Astrocyte (in vitro differentiated cells and primary cell): Measurements from ENCODE around the gene SLC47A1. TPM values are rescaled to one million over a fixed set of nuclear protein-coding genes. Genes with fewer than 3 reads are reported as not detected.

ENCODE experiments used
- DNase-seq: peaks from one replicate; pipeline ENCODE4 v3.0.0-alpha.2; 2010; ENCODE audit warnings: low read depth
- FAIRE-seq: peaks from 2 replicates; lab custom pipeline; 2011; peaks lifted over from hg19 to GRCh38; lab: Jason Lieb, UNC
- H2AFZ ChIP-seq: 2 replicates; pipeline ENCODE4 v1.6.0; 2012; ENCODE audit warnings: low read depth, low read length, inconsistent platforms
- H3K27ac ChIP-seq: 2 replicates; pipeline ENCODE4 v1.5.1; 2011; ENCODE audit warnings: low read depth, low read length, inconsistent platforms
- H3K27me3 ChIP-seq: 2 replicates; pipeline ENCODE4 v1.6.0; 2011; ENCODE audit warnings: low read length, inconsistent platforms; ENCODE audit not compliant: insufficient read depth
- H3K36me3 ChIP-seq: 2 replicates; pipeline ENCODE4 v1.5.1; 2011; ENCODE audit warnings: low read length, inconsistent platforms; ENCODE audit not compliant: insufficient read depth
- H3K4me1 ChIP-seq: 2 replicates; pipeline ENCODE4 v1.5.1; 2011; ENCODE audit warnings: low read length, inconsistent platforms; ENCODE audit not compliant: insufficient read depth
- H3K4me2 ChIP-seq: 2 replicates; pipeline ENCODE4 v1.6.0; 2012; ENCODE audit warnings: low read length, inconsistent platforms
- H3K4me3 ChIP-seq: 2 replicates; pipeline ENCODE4 v1.5.1; 2011; ENCODE audit warnings: low read depth, mild to moderate bottlenecking, low read length, inconsistent platforms; ENCODE audit not compliant: insufficient read depth
- H3K79me2 ChIP-seq: 2 replicates; pipeline ENCODE4 v1.6.0; 2012; ENCODE audit warnings: mild to moderate bottlenecking, low read length, inconsistent platforms; ENCODE audit not compliant: insufficient read depth
- H3K9ac ChIP-seq: 2 replicates; pipeline ENCODE4 v1.6.0; 2012; ENCODE audit warnings: mild to moderate bottlenecking, low read length, inconsistent platforms
- H3K9me3 ChIP-seq: 2 replicates; pipeline ENCODE4 v1.5.1; 2012; ENCODE audit warnings: low read depth, mild to moderate bottlenecking, low read length, inconsistent platforms; ENCODE audit not compliant: insufficient read depth
- H4K20me1 ChIP-seq: 2 replicates; pipeline ENCODE4 v1.6.0; 2012; ENCODE audit warnings: low read length, inconsistent platforms; ENCODE audit not compliant: insufficient read depth
- H3K27ac Mint-ChIP-seq: one replicate; pipeline ENCODE4 v1.8.0; 2021; ENCODE audit warnings: mild to moderate bottlenecking, mixed read lengths; ENCODE audit not compliant: unreplicated experiment
- H3K27me3 Mint-ChIP-seq: one replicate; pipeline ENCODE4 v1.8.0; 2021; ENCODE audit warnings: low read depth, mixed read lengths; ENCODE audit not compliant: unreplicated experiment
- H3K36me3 Mint-ChIP-seq: one replicate; pipeline ENCODE4 v1.8.0; 2021; ENCODE audit warnings: low read depth, mixed read lengths; ENCODE audit not compliant: unreplicated experiment
- H3K4me1 Mint-ChIP-seq: one replicate; pipeline ENCODE4 v1.8.0; 2021; ENCODE audit warnings: low read depth, mixed read lengths; ENCODE audit not compliant: unreplicated experiment
- H3K4me3 Mint-ChIP-seq: one replicate; pipeline ENCODE4 v1.8.0; 2021; ENCODE audit warnings: mild to moderate bottlenecking, moderate library complexity, mixed read lengths; ENCODE audit not compliant: unreplicated experiment
- H3K9me3 Mint-ChIP-seq: one replicate; pipeline ENCODE4 v1.8.0; 2021; ENCODE audit warnings: mild to moderate bottlenecking, mixed read lengths; ENCODE audit not compliant: unreplicated experiment
- CTCF ChIP-seq: IDR thresholded peaks from 2 replicates; pipeline ENCODE4 v1.5.1; 2011; ENCODE audit warnings: low read depth, mild to moderate bottlenecking, inconsistent platforms, low read length, moderate library complexity; ENCODE audit not compliant: insufficient read depth
- EZH2 ChIP-seq: IDR thresholded peaks from 2 replicates; pipeline ENCODE4 v1.6.1; 2012; ENCODE audit warnings: mild to moderate bottlenecking, low read length, inconsistent platforms; ENCODE audit not compliant: insufficient read depth
- total RNA-seq: library from RNA; stranded (reverse); gene quantifications from 2 replicates; pipeline ENCODE4 v1.2.1, GENCODE V29; 2021

Gene SLC47A1
- total RNA-seq, 1 donor from 2014 or later = 0.75 TPM

- peaks cover 7% of the 10 kb centered on the region for H3K9me3 Mint-ChIP-seq
- no peak overlapping the region for H3K4me2 ChIP-seq
- H3K9ac ChIP-seq = no peak overlapping the region
- H3K27me3 Mint-ChIP-seq = peaks cover 30% of the 10 kb centered on the region
- no peaks in the 10 kb centered on the region for H3K36me3 ChIP-seq
- no peaks in the 10 kb centered on the region for H3K4me1 Mint-ChIP-seq
- no peaks in the 10 kb centered on the region for H4K20me1 ChIP-seq
- H3K9me3 ChIP-seq = no peaks in the 10 kb centered on the region
- H3K27ac ChIP-seq = no peak overlapping the region
- no peak overlapping the region for H2AFZ ChIP-seq
- no peak overlapping the region for H3K4me3 ChIP-seq
- H3K36me3 Mint-ChIP-seq = no peaks in the 10 kb centered on the region
- DNase-seq (no peak), FAIRE-seq (no peak)
- no peaks in the 10 kb centered on the region for H3K79me2 ChIP-seq
- H3K27me3 ChIP-seq = peaks cover 11% of the 10 kb centered on the region
- H3K4me3 Mint-ChIP-seq = no peak overlapping the region
- H3K4me1 ChIP-seq = no peaks in the 10 kb centered on the region
- no peak overlapping the region for H3K27ac Mint-ChIP-seq
- TF ChIP-seq CTCF (no peak), EZH2 (no peak)
These were observed 25.3 kb downstream of the SLC47A1 start for GRCh38 chr17:19558946-19559345.

GRCh38 chr17:19561697-19562318 is 28.2 kb downstream of the SLC47A1 start:
- H3K4me3 ChIP-seq = no peak overlapping the region
- TF ChIP-seq CTCF (no peak), EZH2 (no peak)
- H3K36me3 ChIP-seq = no peaks in the 10 kb centered on the region
- Mint-ChIP-seq H3K27ac (no peak overlapping the region), H3K27me3 (peaks cover 14% of the 10 kb centered on the region), H3K4me1 (no peaks in the 10 kb centered on the region), H3K9me3 (peaks cover 7% of the 10 kb centered on the region), H3K4me3 (no peak overlapping the region), H3K36me3 (no peaks in the 10 kb centered on the region)
- H3K4me1 ChIP-seq = no peaks in the 10 kb centered on the region
- no peaks in the 10 kb centered on the region for H3K79me2 ChIP-seq
- no peaks in the 10 kb centered on the region for H4K20me1 ChIP-seq
- peaks cover 2% of the 10 kb centered on the region for H3K27me3 ChIP-seq
- no peak overlapping the region for H3K4me2 ChIP-seq
- no peak for DNase-seq
- no peak overlapping the region for H3K9ac ChIP-seq
- no peak overlapping the region for H3K27ac ChIP-seq
- H3K9me3 ChIP-seq = no peaks in the 10 kb centered on the region
- no peak for FAIRE-seq
- H2AFZ ChIP-seq = no peak overlapping the region

- Mint-ChIP-seq H3K36me3 (no peaks in the 10 kb centered on the region), H3K4me1 (no peaks in the 10 kb centered on the region), H3K4me3 (no peak overlapping the region), H3K27me3 (peaks cover 26% of the 10 kb centered on the region), H3K27ac (no peak overlapping the region), H3K9me3 (peaks cover 2% of the 10 kb centered on the region)
- H3K27ac ChIP-seq = no peak overlapping the region
- no peaks in the 10 kb centered on the region for H3K36me3 ChIP-seq
- H3K9ac ChIP-seq = no peak overlapping the region
- H3K4me2 ChIP-seq = no peak overlapping the region
- DNase-seq = no peak
- H3K9me3 ChIP-seq = no peaks in the 10 kb centered on the region
- no peaks in the 10 kb centered on the region for H4K20me1 ChIP-seq
- FAIRE-seq = no peak
- no peak overlapping the region for H2AFZ ChIP-seq
- no peaks in the 10 kb centered on the region for H3K4me1 ChIP-seq
- peaks cover 16% of the 10 kb centered on the region for H3K27me3 ChIP-seq
- TF ChIP-seq CTCF (no peak), EZH2 (no peak)
- H3K4me3 ChIP-seq = no peak overlapping the region
- H3K79me2 ChIP-seq = no peaks in the 10 kb centered on the region
These were observed 32.3 kb downstream of the SLC47A1 start for GRCh38 chr17:19565817-19566575.
